ENCODE results near the gene LAMC2. TPM values are rescaled to one million over a fixed set of nuclear protein-coding genes. Genes with fewer than 3 reads are reported as not detected.

LAMC2 gene
- total and polyA plus RNA-seq, 2 of the 8 experiments (the other 6 are each of a cell fraction or from before 2014, with no cell fraction given) = 4.6 to 12.9 TPM

GRCh38 chr1:183293241-183293640, 107.2 kb downstream of the LAMC2 start:
- TF ChIP-seq HDAC2 (IDR thresholded peaks at IDR 0.05; ENCODE audit: borderline replicate concordance in 1 of 2, low read depth in 2 of 2, low read length in 2 of 2) (no peak), NANOG (IDR thresholded peaks at IDR 0.05; ENCODE audit: insufficient read depth, low read depth, low read length, poor library complexity, severe bottlenecking) (no peak), TEAD4 (IDR thresholded peaks at IDR 0.05; ENCODE audit: low read depth, low read length) (no peak), BRCA1 (IDR thresholded peaks at IDR 0.05; ENCODE audit: low read depth, low read length) (no peak), TAF7 (optimal IDR thresholded peaks at IDR 0.05; ENCODE audit: borderline replicate concordance, low read depth, low read length) (no peak), POLR2A (IDR thresholded peaks at IDR 0.05; ENCODE audit: control extremely low read depth in 1 of 2, low read depth in 2 of 2, low read length in 2 of 2) (no peak), MAX (IDR thresholded peaks at IDR 0.05) (no peak), PHF8 (conservative IDR thresholded peaks at IDR 0.05; ENCODE audit: low read depth, low read length) (no peak), SAP30 (IDR thresholded peaks at IDR 0.05; ENCODE audit: insufficient read depth, insufficient replicate concordance, low read length) (no peak), ATF3 (IDR thresholded peaks at IDR 0.05; ENCODE audit: insufficient read depth, low read depth, low read length) (no peak), BACH1 (IDR thresholded peaks at IDR 0.05; ENCODE audit: low read length) (no peak)
- POLR2A ChIA-PET (ENCODE audit: partially characterized antibody) = interaction anchor here (0.6 kb wide), 1 partner anchor 1991 kb away, joined by 3 read pairs; no protein-coding TSS in a partner anchor
- peak overlapping the region; percentile 24; the same call in 1 of the 2 replicates for H3K18ac ChIP-seq (ENCODE audit: extremely low read depth, low read length)
- H2BK20ac ChIP-seq (ENCODE audit: low read length) = peak overlapping the region; percentile 87; the same call in 1 of the 2 replicates
- no peak overlapping the region for H4K5ac ChIP-seq (ENCODE audit: insufficient read length, low read depth, low read length)
- H2BK120ac ChIP-seq (replicated peaks; ENCODE audit: low read depth, low read length) = no peak overlapping the region
- H3K9me3 ChIP-seq (ENCODE audit: insufficient read depth in 2 of 2, low read depth in 1 of 2, low read length in 1 of 2) = no peaks in the 10 kb centered on the region
- 0 out of 2 replicates have a peak overlapping the region, but pooled peaks have one; percentile 63 for H2BK15ac ChIP-seq (ENCODE audit: low read length)
- H3K14ac ChIP-seq (ENCODE audit: insufficient read length) = no peak overlapping the region
- no peak for DNase-seq (ENCODE audit: low read depth in 1 of 2, low spot score in 2 of 2)
- H4K91ac ChIP-seq (replicated peaks; ENCODE audit: insufficient read length, low read length) = peak overlapping the region; percentile 22
- no peak overlapping the region for H3K27ac ChIP-seq (ENCODE audit: low read depth, low read length)
- no peak for FAIRE-seq
- WGBS, 2 experiments (ENCODE audit: extremely low coverage in 1 of 2, insufficient coverage in 1 of 2, insufficient read length in 1 of 2, insufficient replicate concordance in 2 of 2, low coverage in 1 of 2, low lambda C conversion rate in 2 of 2, missing lambda C conversion rate in 1 of 2) = 90% methylated on average over 9 of the region's 9 CpGs; no CpG with 5 or more reads in 1 of the 2 experiments
- H3K9ac ChIP-seq (replicated peaks in 1 of 4; ENCODE audit: extremely low read depth in 1 of 4, low read depth in 3 of 4, low read length in 3 of 4) = no peak overlapping the region
- H3K4me3 ChIP-seq (ENCODE audit: extremely low read depth in 1 of 4, insufficient read depth in 2 of 4, low read depth in 3 of 4, low read length in 4 of 4) = no peak overlapping the region
- no peaks in the 10 kb centered on the region for H4K20me1 ChIP-seq (replicated peaks in 1 of 2; ENCODE audit: control insufficient read depth in 1 of 2, insufficient read depth in 2 of 2, low read length in 2 of 2)
- H3K23ac ChIP-seq (ENCODE audit: insufficient read length) = no peak overlapping the region
- no peak overlapping the region for H3K4me2 ChIP-seq (ENCODE audit: insufficient read depth in 1 of 2, low read depth in 2 of 2, low read length in 2 of 2)
- H3K4me1 ChIP-seq (replicated peaks in 1 of 4; ENCODE audit: control insufficient read depth in 3 of 4, insufficient read depth in 4 of 4, low read length in 3 of 4) = peaks cover 4 to 21% (median 10%) of the 10 kb centered on the region in 4 experiments
- H2BK12ac ChIP-seq (ENCODE audit: low read depth, low read length) = peak overlapping the region; percentile 52
- H3K56ac ChIP-seq (replicated peaks; ENCODE audit: insufficient read length, low read depth, low read length) = no peak overlapping the region
- peak overlapping the region; percentile 80; the same call in 1 of the 2 replicates for H2BK5ac ChIP-seq (ENCODE audit: low read depth, low read length)
- H3K27me3 ChIP-seq (replicated peaks in 1 of 4; ENCODE audit: control insufficient read depth in 3 of 4, extremely low read depth in 1 of 4, insufficient read depth in 3 of 4, low read length in 3 of 4) = no peaks in the 10 kb centered on the region
- no peaks in the 10 kb centered on the region for H3K36me3 ChIP-seq (ENCODE audit: control insufficient read depth in 2 of 4, insufficient read depth in 4 of 4, low read length in 3 of 4)
- H3K23me2 ChIP-seq (ENCODE audit: low read depth, low read length) = no peaks in the 10 kb centered on the region
- no peak overlapping the region for H2AFZ ChIP-seq (ENCODE audit: low read length)
- no peak overlapping the region for H3K4ac ChIP-seq (replicated peaks; ENCODE audit: insufficient read length, low read depth, low read length)
- no peaks in the 10 kb centered on the region for H3K79me2 ChIP-seq (ENCODE audit: control insufficient read depth in 1 of 2, insufficient read depth in 2 of 2, low read length in 2 of 2)
- H3K79me1 ChIP-seq (ENCODE audit: low read depth, low read length) = no peaks in the 10 kb centered on the region
- no peak overlapping the region for H4K8ac ChIP-seq (ENCODE audit: extremely low read depth, insufficient read depth, low read length)
- CTCF ChIA-PET (ENCODE audit: partially characterized antibody) = interaction anchor here (0.9 to 10.2 kb wide), 4 partner anchors 11 to 65 kb away, joined by 3 to 90 read pairs (median 20); no protein-coding TSS in a partner anchor
- H2AK5ac ChIP-seq (ENCODE audit: low read depth, low read length) = no peak overlapping the region
